ENCODE results near the gene C6.

- TF ChIP-seq POLR2AphosphoS5 (IDR thresholded peaks at IDR 0.05; ENCODE audit: borderline replicate concordance, low read depth, low read length) = no peak
- TF ChIP-seq EZH2 (IDR thresholded peaks at IDR 0.05) = no peak
Observed at GRCh38 chr5:41219658-41220269, 6.4 kb upstream of the C6 start.

All from SK-N-MC (cell line).